Activated CD4-positive, alpha-beta T cell treated with anti-CD3 and anti-CD28 coated beads, Interleukin-2, Interleukin-6, amounts not matched to agents 100 ng/mL and 50 ng/mL, durations not matched to agents 16 hours and 8 hours (primary cell): Measurements from ENCODE around the gene PIGK.
"Not testable (repeated sequence)": the region's sequence is repeated elsewhere in the genome, so short reads cannot be mapped to it uniquely, and the experiment has no call there.

ENCODE experiments used
- DNase-seq: peaks from one replicate; pipeline ENCODE4 v3.0.0-alpha.2; 2020

PIGK gene

DNA sequence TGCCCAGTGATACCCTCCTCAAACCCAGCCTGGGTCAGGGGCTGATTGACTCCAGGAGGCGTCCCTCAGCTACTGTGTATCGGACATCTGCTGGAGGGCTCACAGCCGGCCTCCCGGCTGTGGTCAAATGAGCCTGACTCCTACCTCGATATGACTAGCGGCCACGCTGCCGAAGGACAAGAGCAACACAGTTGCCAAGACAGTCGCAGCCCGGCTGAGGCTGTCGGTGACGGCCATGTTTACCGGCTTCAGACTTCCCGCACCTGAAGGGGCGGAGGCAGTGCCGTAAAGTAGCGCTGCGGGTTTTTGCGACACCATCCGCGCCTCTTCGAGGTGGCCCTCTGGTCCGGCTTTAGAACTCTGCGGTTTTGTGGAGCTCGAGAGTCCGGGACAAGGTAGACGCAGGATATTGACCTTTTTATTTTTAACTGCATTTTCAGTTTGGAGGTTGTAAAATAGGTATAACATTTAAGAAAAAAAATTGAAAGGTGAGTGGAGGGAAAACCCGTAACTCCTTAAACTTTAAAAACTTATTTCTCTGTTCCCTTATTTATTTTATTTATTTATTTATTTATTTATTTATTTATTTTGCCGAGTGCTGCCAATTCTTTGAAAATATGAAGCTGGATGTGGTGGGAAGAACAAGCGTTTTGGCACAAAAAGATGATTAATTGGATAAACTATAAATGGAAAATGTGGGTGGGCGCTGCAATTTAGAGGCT is at the start of gene PIGK:
TSS of gene PIGK (minus strand) at position 265 of the 722 bp plus-strand sequence. CDS start at position 237, 28 bp downstream.
- DNase-seq, result peak; percentile 92

- no peak for DNase-seq
Observed at GRCh38 chr1:77267035-77267434, 47.8 kb upstream of the PIGK start.

DNA sequence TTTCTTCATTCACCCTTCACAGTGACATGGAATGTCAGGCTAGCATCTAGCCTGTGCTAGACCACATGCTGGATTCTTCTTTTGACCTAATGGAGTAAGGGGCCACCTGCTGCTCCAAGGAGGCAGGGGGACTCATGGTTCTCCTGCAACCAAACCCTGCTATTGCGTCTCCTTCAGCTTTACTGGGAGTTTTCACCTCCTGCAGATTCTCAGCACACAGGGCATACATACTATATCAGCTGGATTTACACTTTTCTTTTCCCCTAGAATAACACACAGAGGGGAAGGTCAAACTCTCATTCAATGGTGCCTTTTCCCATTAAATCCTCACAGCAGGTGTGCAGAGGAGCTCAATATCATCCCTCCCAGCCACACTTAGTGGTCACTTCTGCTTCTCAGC is 46.0 kb upstream of the PIGK start:
- DNase-seq, result no peak

DNA sequence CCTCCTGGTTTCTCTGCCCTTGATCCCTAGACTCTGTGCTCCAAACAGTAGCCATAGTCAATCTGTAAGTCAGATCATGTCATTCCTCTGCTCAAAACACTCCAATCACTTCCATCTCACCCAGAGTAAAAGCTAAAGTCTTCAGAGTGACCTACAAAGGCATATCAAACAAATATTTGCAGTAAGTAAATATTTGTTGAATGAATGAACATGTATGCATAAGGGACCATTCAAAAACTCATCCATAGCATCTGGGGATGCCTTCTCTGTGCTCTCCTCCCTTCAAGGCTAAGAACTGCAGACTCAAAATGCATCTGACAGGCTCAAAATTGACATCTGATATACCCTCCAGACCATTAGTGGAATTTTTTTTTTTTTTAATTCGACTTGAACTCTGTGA is 44.5 kb upstream of the PIGK start:
- DNase-seq, result no peak

DNA sequence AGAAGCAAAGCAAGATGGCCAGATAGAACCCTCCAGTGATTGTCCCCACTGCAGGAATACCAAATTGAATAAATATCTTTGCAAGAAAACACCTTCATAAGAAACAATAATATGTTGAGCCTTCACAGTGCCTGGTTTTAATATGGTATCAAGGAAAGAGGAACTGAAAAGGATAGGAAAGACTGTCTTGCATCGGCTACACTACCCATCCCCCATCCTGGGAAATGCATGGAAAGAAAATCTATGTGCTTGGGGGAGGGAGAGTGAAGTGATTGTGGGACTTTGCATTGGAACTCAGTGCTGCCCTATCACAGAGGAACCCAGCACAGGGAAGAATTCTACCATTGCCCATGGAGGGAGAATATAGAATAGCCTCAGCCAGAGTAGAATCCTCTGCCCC is 34.0 kb upstream of the PIGK start:
- DNase-seq, result no peak

- no peak for DNase-seq
Observed at GRCh38 chr1:77250126-77250525, 30.9 kb upstream of the PIGK start.

- no peak for DNase-seq
Observed at GRCh38 chr1:77245830-77246229, 26.6 kb upstream of the PIGK start.

- DNase-seq, result no peak
Observed at GRCh38 chr1:77239311-77239710, 20.1 kb upstream of the PIGK start.

GRCh38 chr1:77238462-77238861 is 19.2 kb upstream of the PIGK start:
- no peak for DNase-seq

DNA sequence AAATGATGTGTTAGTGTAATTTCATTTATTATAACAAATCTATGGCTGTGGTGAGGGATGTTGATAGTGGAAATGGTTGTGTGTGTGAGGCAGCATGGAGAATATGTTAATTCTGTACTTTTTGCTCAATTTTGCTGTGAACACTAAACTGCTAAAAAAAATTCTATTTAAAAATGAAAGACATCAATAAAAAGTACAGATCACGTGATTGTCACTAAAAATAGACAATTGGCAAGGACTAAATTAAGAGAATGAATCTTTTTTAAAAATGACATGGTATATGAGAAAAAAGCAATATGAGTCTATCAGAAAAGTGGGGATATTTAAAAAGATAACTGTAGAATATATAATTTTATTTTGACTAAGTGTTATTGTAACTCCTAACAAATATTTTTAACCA is 15.7 kb upstream of the PIGK start:
- DNase-seq, result no peak

GRCh38 chr1:77234096-77234495 is 14.9 kb upstream of the PIGK start:
- no peak for DNase-seq

GRCh38 chr1:77232829-77233228 is 13.6 kb upstream of the PIGK start:
- DNase-seq, result no peak

GRCh38 chr1:77230051-77230450 is 10.8 kb upstream of the PIGK start:
- no peak for DNase-seq

GRCh38 chr1:77228836-77229235 is 9.6 kb upstream of the PIGK start:
- DNase-seq, result no peak

DNA sequence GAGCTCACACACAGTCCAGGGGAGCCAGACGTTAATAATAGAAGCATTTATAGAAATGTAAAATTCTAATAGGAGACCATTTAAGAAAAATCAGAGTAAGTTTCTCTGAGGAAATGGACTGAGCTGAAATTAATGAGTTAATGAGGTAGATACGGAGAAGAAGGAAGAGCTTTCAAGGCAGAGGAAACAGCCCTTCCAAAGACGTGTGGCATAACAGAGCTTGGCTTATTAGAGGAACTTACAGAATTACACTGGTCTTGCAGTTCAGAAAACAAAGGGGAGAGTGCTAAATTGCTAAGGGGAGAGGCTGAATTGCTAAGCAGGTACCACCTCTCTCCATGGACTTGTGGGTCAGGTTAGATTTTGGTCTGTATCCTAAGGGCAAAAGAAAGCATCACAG is 8.2 kb upstream of the PIGK start:
- DNase-seq, result no peak

DNA sequence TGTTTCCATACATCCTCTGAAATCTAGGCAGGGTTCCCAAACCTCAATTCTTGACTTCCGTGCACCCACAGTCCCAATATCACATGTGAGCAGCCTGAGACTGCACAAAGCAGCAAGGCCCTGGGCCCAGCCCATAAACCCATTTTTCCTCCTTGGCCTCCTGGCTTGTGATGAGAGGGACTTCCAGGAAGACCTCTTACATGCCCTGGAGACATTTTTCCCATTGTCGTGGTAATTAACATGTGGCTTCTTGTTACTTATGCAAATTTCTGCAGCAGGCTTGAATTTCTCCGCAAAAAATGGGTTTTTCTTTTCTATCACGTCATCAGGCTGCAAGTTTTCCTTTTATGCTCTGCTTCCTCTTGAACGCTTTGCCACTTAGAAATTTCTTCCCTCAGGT is 3.3 kb upstream of the PIGK start:
- DNase-seq, result no peak

DNA sequence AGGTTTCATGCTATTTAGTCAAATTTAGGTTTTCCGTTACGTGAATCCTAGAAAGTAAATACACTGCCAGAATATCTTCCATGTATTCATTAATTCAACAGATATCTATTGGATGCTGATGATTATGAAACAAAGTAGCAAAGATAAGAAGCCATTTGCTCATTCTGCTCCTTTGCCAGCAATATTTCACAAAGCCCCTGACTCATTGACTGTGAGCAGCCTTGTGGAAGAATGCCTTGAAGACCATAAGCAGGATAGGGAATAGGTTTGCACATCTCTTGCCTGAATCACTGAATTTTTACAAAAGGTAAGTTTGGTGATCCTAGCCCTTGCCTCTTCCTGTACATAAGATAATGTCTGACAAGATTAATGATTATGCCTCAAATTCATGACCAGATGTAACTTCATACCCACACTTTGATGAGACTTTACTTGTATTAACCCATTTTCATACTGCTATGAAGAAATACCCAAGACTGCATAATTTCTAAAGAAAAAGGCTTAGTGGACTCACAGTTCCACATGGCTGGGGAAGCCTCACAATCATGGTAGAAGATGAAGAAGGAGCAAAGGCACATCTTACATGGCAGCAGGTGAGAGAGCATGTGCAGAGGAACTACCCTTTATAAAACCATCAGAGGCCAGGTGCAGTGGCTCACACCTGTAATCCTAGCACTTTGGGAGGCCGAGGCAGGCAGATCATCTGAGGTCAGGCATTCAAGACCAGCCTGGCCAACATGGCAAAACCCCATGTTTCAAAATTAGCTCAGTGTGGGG is 1.6 kb upstream of the PIGK start:
- DNase-seq, result no peak

DNA sequence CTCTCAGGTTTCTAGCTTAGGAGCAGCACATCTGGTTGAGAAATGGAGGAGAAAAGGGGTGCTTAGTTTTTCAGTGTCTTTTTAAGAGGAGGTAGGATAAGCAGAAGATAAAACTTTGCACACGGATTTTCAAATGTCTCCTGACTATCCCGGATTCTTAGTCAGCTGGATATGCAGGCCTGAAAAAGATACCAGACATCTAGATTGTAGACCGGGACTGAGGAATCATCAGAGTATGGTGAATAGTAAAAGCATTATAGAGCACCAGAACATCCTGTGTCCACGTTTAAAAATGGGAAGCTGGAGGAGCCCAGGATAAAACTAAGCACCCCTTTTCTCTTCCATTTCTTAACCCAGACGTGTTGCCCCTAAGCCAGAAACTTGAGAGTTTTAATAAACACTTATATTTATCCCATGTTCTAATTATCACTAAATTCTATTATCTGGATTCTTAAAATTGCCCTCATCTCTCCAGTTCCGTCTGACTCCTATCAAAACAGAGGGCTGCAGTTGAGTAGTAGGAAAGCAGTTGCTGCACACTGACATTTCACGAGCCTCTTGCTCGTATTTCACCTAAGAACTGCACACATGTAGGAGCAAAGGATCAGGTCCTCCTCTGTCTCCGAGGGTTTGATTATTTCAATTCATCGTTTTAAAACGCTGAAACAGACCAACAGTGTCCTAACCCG is 609 bp downstream of the PIGK start:
- DNase-seq, result no peak

DNA sequence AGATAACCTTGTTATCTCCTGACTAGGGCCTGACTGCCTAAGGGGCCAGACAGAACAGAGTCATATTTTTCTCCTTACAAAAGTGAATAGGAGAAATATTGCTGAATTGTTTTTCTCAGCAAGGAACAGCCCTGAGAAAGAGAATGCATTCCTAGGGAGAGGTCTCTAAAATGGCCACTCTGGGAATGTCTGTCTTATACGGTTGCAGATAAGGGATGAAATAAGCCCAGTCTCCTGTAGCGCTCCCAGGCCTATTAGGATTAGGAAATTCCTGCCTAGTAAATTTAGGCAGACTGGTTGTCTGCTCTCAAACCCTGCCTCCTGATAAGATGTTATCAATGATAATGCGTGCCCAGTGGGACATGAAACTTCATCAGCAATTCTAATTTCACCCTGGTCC is 15.2 kb downstream of the PIGK start:
- DNase-seq, result not testable (repeated sequence)

- no peak for DNase-seq
Observed at GRCh38 chr1:77202751-77203150, 16.5 kb downstream of the PIGK start.

DNA sequence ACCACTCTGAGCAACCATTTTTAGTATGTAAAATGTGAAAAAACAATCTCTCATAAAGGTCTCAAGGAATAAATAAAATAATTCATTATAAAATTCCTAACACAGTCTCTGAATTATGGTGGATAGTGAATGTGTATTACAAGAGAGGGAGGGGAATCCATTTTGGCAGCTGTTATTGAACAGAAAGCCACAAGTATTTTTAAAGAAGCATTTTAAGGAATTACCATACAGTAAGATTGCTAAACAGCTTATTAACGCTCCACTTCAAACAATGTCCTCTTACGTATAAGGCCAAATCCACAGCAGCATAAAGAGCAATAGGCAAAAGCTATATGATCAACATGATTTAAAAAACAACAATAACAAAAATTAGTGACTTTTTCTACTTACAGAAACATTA is 18.4 kb downstream of the PIGK start:
- no peak for DNase-seq

DNA sequence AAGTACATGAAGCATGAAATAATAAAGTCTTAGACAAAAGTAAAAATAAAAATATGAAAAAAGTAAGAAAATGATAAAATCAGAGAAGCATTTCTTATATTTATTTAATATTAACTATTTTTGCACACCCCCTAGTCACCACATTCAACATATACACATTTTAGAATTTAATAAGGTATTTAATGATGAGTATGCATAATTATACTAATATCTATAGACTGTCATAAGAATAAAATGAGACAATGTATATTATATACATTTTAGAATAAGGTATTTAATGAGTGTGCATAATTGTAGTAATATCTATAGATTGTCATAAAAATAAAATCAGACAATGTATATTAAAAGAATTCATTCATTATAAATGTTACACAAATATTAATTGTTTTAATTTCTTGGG is 18.9 kb downstream of the PIGK start:
- no peak for DNase-seq

DNA sequence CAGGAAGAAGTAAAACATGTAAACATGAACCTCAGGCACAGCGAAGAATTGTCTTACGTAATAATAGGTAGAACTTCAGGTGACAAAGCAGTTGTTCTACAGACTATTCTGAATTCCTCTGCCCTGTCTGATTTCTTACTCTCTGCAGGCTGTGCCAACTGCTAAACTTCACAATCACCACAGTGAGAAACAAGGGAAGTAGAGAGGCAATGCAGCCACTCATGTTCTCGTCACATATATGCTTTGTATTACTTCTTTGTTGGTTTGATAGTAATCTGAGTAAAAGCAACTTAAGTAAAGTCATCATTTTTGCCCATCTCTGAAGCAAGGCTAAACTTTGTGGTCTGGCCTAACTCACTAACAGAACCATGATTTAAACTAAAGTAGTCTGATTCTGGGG is 21.9 kb downstream of the PIGK start:
- DNase-seq, result no peak

GRCh38 chr1:77193951-77194350 is 25.3 kb downstream of the PIGK start:
- DNase-seq, result no peak
